Measurements from ENCODE around the gene CADM2.

Gene CADM2

GRCh38 chr3:85397434-85397833 is 438.6 kb downstream of the CADM2 start:
- no peak for DNase-seq (ENCODE audit: low read depth)
- H3K4me3 ChIP-seq (ENCODE audit: low read length) = no peak overlapping the region
- no peak for TF ChIP-seq CTCF (conservative IDR thresholded peaks at IDR 0.05; ENCODE audit: low read depth, low read length)

DNA sequence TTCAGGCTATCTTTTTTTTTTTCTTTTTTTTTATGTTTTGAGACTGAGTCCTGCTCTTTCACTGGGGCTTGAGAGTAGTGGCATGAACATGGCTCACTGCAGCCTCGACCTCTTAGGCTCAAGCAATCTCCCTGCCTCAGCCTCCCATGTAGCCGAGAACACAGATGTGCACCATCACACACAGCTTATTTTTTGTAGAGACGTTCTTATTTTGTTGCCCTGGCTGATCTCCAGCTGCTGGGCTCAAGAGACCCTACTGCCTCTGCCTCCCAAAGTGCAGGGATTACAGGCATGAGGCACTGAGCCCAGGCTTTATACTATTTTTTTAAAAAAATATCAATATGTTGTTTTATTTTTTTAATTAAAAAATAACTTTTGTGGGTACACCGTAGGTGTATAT is 467.3 kb downstream of the CADM2 start:
- H3K4me3 ChIP-seq (ENCODE audit: low read length) = no peak overlapping the region
- no peak for TF ChIP-seq CTCF (conservative IDR thresholded peaks at IDR 0.05; ENCODE audit: low read depth, low read length)
- DNase-seq (ENCODE audit: low read depth) = no peak

DNA sequence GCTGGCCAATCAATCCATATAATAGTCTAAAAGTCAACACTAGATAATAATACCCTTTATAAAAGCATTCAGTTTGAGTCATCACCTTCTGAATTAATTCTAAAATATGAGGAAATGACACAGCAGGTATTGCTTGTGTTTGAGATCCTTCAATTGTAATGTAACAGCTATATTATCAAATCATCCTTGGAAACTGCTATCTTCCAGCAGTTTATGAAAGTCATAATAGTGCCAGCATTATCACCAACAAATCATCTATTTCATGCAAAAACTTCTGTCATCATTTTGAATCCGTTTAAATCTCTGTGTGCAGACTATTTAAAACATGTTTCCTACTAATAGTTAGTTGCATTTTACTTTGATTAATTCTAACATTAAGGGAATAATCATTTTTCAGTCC is 468.7 kb downstream of the CADM2 start:
- DNase-seq (ENCODE audit: low read depth) = no peak
- no peak overlapping the region for H3K4me3 ChIP-seq (ENCODE audit: low read length)
- no peak for TF ChIP-seq CTCF (conservative IDR thresholded peaks at IDR 0.05; ENCODE audit: low read depth, low read length)

DNA sequence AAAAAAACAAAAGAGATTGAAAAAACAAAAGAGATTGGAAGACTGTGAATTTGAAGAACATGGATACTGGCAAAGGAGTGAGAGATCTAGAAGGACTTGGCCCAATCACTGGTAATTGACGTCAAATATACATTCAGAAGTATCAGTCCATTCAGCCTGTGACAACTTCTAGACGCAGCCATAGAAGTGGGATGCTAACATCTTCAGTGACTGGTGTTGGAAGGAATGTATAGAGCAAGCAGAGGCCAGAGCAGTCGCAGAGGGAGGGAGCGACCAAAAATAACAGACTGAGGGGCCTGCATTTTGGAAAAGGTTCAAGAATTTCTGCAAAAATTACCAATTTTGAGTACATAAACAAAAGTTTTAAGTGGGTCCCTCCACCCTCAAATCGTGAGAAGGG is 473.3 kb downstream of the CADM2 start:
- no peak for TF ChIP-seq CTCF (conservative IDR thresholded peaks at IDR 0.05; ENCODE audit: low read depth, low read length)
- no peak for DNase-seq (ENCODE audit: low read depth)

DNA sequence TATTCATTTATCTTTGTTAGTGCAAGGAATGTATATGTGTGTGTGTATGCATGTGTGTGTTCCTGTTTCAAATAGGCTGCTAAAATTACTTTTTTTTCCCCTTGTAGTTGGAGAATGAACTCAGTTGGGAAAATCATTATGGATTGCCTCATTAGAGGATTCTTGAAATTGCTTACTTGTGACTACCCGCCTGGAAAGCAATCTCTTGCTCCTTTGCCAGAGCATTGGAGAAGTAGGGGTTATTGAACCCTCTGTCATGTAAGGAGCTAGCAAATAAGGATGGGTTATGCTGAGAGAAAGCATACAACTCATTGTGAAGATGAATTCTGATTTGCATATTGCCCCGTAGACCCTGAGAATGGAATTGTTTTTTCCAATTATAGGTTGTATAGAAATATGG is 474.5 kb downstream of the CADM2 start:
- no peak overlapping the region for H3K4me3 ChIP-seq (ENCODE audit: low read length)
- DNase-seq (ENCODE audit: low read depth) = peak; percentile 39
- TF ChIP-seq CTCF (conservative IDR thresholded peaks at IDR 0.05; ENCODE audit: low read depth, low read length) = no peak

More for the DNA sequence above, 473.3 kb downstream of the CADM2 start:
- H3K4me3 ChIP-seq (ENCODE audit: low read length) = no peak overlapping the region

GRCh38 chr3:85455561-85456200 is 496.9 kb downstream of the CADM2 start:
- no peak for DNase-seq (ENCODE audit: low read depth)
- no peak for TF ChIP-seq CTCF (conservative IDR thresholded peaks at IDR 0.05; ENCODE audit: low read depth, low read length)
- no peak overlapping the region for H3K4me3 ChIP-seq (ENCODE audit: low read length)

DNA sequence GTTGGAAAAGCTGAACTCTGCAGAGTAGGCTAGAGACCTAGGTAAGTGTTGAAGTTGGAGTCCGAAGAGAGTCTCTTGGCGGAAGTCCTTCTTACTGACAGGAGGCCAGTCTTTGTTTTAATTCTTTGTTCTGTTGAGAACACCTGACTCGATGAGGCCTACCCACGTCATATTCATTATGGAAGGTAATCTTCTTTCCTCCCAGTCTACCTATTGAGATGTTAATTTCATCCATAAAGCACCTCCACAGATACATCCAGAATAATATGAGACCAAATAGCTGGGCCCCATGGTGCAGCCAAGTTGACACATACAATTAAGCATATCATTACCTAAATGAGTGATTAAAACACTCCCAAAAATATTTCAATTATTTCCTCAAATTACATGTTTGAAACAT is 515.5 kb downstream of the CADM2 start:
- DNase-seq (ENCODE audit: low read depth) = no peak
- H3K4me3 ChIP-seq (ENCODE audit: low read length) = no peak overlapping the region
- no peak for TF ChIP-seq CTCF (conservative IDR thresholded peaks at IDR 0.05; ENCODE audit: low read depth, low read length)
